ENCODE data around the gene HECA.
"Not testable (repeated sequence)": the region's sequence is repeated elsewhere in the genome, so short reads cannot be mapped to it uniquely, and the experiment has no call there.

HECA gene

GRCh38 chr6:139135578-139136545 lies 982 bp downstream of the HECA start:
- no peak for DNase-seq

GRCh38 chr6:139137706-139138105 lies 2.8 kb downstream of the HECA start:
- no peak for DNase-seq

GRCh38 chr6:139140854-139141253 lies 6.0 kb downstream of the HECA start:
- not testable (repeated sequence) for DNase-seq

- DNase-seq = no peak
These were observed 7.4 kb downstream of the HECA start for GRCh38 chr6:139142262-139142661.

GRCh38 chr6:139143111-139143510 lies 8.2 kb downstream of the HECA start:
- no peak for DNase-seq

GRCh38 chr6:139144490-139145085 lies 9.7 kb downstream of the HECA start:
- DNase-seq = no peak

GRCh38 chr6:139145661-139146060 lies 10.8 kb downstream of the HECA start:
- DNase-seq = no peak

- no peak for DNase-seq
These were observed 11.4 kb downstream of the HECA start for GRCh38 chr6:139146317-139146726.

GRCh38 chr6:139147628-139148027 lies 12.7 kb downstream of the HECA start:
- DNase-seq = no peak

GRCh38 chr6:139148557-139149235 lies 13.8 kb downstream of the HECA start:
- DNase-seq = no peak

- no peak for DNase-seq
These were observed 14.5 kb downstream of the HECA start for GRCh38 chr6:139149383-139149782.

GRCh38 chr6:139150920-139151319 lies 16.0 kb downstream of the HECA start:
- DNase-seq = no peak

- DNase-seq = no peak
These were observed 16.7 kb downstream of the HECA start for GRCh38 chr6:139151425-139152087.

- DNase-seq = no peak
These were observed 17.4 kb downstream of the HECA start for GRCh38 chr6:139152088-139152891.

GRCh38 chr6:139152892-139153271 lies 18.0 kb downstream of the HECA start:
- no peak for DNase-seq

GRCh38 chr6:139153855-139154254 lies 19.0 kb downstream of the HECA start:
- no peak for DNase-seq

- DNase-seq = no peak
These were observed 20.1 kb downstream of the HECA start for GRCh38 chr6:139154881-139155547.

- no peak for DNase-seq
These were observed 21.2 kb downstream of the HECA start for GRCh38 chr6:139156102-139156501.

- no peak for DNase-seq
These were observed 21.7 kb downstream of the HECA start for GRCh38 chr6:139156551-139156950.

GRCh38 chr6:139157086-139157485 lies 22.2 kb downstream of the HECA start:
- not testable (repeated sequence) for DNase-seq

- no peak for DNase-seq
These were observed 24.1 kb downstream of the HECA start for GRCh38 chr6:139159016-139159415.

- DNase-seq = no peak
These were observed 26.3 kb downstream of the HECA start for GRCh38 chr6:139161169-139161568.
